Astrocyte (in vitro differentiated cells and primary cell): ENCODE results near the gene EML3. TPM values are rescaled to one million over a fixed set of nuclear protein-coding genes. Genes with fewer than 3 reads are reported as not detected.
A peak's percentile ranks its signal among the peaks of the same experiment; 100 is the strongest.

ENCODE experiments used
- DNase-seq: peaks from one replicate; pipeline ENCODE4 v3.0.0-alpha.2; 2010; ENCODE audit warnings: low read depth
- FAIRE-seq: peaks from 2 replicates; lab custom pipeline; 2011; peaks lifted over from hg19 to GRCh38; lab: Jason Lieb, UNC
- H2AFZ ChIP-seq: 2 replicates; pipeline ENCODE4 v1.6.0; 2012; ENCODE audit warnings: low read depth, low read length, inconsistent platforms
- H3K27ac ChIP-seq: 2 replicates; pipeline ENCODE4 v1.5.1; 2011; ENCODE audit warnings: low read depth, low read length, inconsistent platforms
- H3K27me3 ChIP-seq: 2 replicates; pipeline ENCODE4 v1.6.0; 2011; ENCODE audit warnings: low read length, inconsistent platforms; ENCODE audit not compliant: insufficient read depth
- H3K36me3 ChIP-seq: 2 replicates; pipeline ENCODE4 v1.5.1; 2011; ENCODE audit warnings: low read length, inconsistent platforms; ENCODE audit not compliant: insufficient read depth
- H3K4me1 ChIP-seq: 2 replicates; pipeline ENCODE4 v1.5.1; 2011; ENCODE audit warnings: low read length, inconsistent platforms; ENCODE audit not compliant: insufficient read depth
- H3K4me2 ChIP-seq: 2 replicates; pipeline ENCODE4 v1.6.0; 2012; ENCODE audit warnings: low read length, inconsistent platforms
- H3K4me3 ChIP-seq: 2 replicates; pipeline ENCODE4 v1.5.1; 2011; ENCODE audit warnings: low read depth, mild to moderate bottlenecking, low read length, inconsistent platforms; ENCODE audit not compliant: insufficient read depth
- H3K79me2 ChIP-seq: 2 replicates; pipeline ENCODE4 v1.6.0; 2012; ENCODE audit warnings: mild to moderate bottlenecking, low read length, inconsistent platforms; ENCODE audit not compliant: insufficient read depth
- H3K9ac ChIP-seq: 2 replicates; pipeline ENCODE4 v1.6.0; 2012; ENCODE audit warnings: mild to moderate bottlenecking, low read length, inconsistent platforms
- H3K9me3 ChIP-seq: 2 replicates; pipeline ENCODE4 v1.5.1; 2012; ENCODE audit warnings: low read depth, mild to moderate bottlenecking, low read length, inconsistent platforms; ENCODE audit not compliant: insufficient read depth
- H4K20me1 ChIP-seq: 2 replicates; pipeline ENCODE4 v1.6.0; 2012; ENCODE audit warnings: low read length, inconsistent platforms; ENCODE audit not compliant: insufficient read depth
- H3K27ac Mint-ChIP-seq: one replicate; pipeline ENCODE4 v1.8.0; 2021; ENCODE audit warnings: mild to moderate bottlenecking, mixed read lengths; ENCODE audit not compliant: unreplicated experiment
- H3K27me3 Mint-ChIP-seq: one replicate; pipeline ENCODE4 v1.8.0; 2021; ENCODE audit warnings: low read depth, mixed read lengths; ENCODE audit not compliant: unreplicated experiment
- H3K36me3 Mint-ChIP-seq: one replicate; pipeline ENCODE4 v1.8.0; 2021; ENCODE audit warnings: low read depth, mixed read lengths; ENCODE audit not compliant: unreplicated experiment
- H3K4me1 Mint-ChIP-seq: one replicate; pipeline ENCODE4 v1.8.0; 2021; ENCODE audit warnings: low read depth, mixed read lengths; ENCODE audit not compliant: unreplicated experiment
- H3K4me3 Mint-ChIP-seq: one replicate; pipeline ENCODE4 v1.8.0; 2021; ENCODE audit warnings: mild to moderate bottlenecking, moderate library complexity, mixed read lengths; ENCODE audit not compliant: unreplicated experiment
- H3K9me3 Mint-ChIP-seq: one replicate; pipeline ENCODE4 v1.8.0; 2021; ENCODE audit warnings: mild to moderate bottlenecking, mixed read lengths; ENCODE audit not compliant: unreplicated experiment
- EZH2 ChIP-seq: IDR thresholded peaks from 2 replicates; pipeline ENCODE4 v1.6.1; 2012; ENCODE audit warnings: mild to moderate bottlenecking, low read length, inconsistent platforms; ENCODE audit not compliant: insufficient read depth
- total RNA-seq: library from RNA; stranded (reverse); gene quantifications from 2 replicates; pipeline ENCODE4 v1.2.1, GENCODE V29; 2021
- TF ChIP-seq, protein P1 (sequence below): IDR thresholded peaks from 2 replicates; pipeline ENCODE4 v1.5.1; 2011; ENCODE audit warnings: low read depth, mild to moderate bottlenecking, inconsistent platforms, low read length, moderate library complexity; ENCODE audit not compliant: insufficient read depth

EML3 gene
- total RNA-seq, 1 donor from 2014 or later: 25.5 TPM

DNA sequence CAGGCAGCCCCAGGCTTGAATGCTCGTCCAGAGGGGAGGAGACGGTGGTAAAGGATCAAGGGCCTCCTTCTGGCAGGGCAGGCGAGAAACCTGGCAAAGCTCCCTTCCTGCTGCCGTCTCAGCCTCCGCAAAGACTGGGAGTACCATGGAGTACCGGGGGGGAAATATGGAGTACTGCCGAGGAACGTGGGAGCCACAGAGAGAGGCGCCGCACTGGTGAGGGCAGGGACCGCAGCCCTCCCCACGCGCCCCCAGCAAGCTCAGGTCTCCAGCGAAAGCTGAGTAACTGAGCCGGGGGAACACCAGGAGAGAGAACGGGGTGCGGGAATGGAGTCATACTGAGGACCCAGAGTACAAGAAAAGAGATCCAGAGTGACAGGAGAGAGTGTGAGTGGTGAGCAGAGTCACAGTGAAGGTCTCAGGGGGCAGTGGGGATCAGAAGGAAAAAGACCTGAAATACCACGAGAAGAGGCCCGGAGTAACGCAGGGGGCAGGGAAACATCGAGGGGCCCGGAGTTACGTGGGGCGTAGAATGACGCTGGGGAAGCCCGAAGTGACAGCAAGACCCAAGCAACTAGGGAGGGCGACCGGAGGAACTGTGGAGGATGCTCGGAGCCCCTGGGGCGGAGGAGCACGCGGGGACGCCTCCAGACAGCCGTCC is 740 bp downstream of the EML3 start:
- H3K4me2 ChIP-seq: peak overlapping the region; percentile 96
- Mint-ChIP-seq H3K4me3 (peak overlapping the region; percentile 98), H3K27ac (peak overlapping the region; percentile 89), H3K9me3 (no peaks in the 10 kb centered on the region), H3K27me3 (no peaks in the 10 kb centered on the region), H3K36me3 (peaks cover 13% of the 10 kb centered on the region), H3K4me1 (peaks cover 14% of the 10 kb centered on the region)
- H3K79me2 ChIP-seq: peaks cover 9% of the 10 kb centered on the region
- H3K9ac ChIP-seq: peak overlapping the region; percentile 87
- H3K9me3 ChIP-seq: no peaks in the 10 kb centered on the region
- TF ChIP-seq EZH2: no peak
- TF ChIP-seq, protein P1, sequence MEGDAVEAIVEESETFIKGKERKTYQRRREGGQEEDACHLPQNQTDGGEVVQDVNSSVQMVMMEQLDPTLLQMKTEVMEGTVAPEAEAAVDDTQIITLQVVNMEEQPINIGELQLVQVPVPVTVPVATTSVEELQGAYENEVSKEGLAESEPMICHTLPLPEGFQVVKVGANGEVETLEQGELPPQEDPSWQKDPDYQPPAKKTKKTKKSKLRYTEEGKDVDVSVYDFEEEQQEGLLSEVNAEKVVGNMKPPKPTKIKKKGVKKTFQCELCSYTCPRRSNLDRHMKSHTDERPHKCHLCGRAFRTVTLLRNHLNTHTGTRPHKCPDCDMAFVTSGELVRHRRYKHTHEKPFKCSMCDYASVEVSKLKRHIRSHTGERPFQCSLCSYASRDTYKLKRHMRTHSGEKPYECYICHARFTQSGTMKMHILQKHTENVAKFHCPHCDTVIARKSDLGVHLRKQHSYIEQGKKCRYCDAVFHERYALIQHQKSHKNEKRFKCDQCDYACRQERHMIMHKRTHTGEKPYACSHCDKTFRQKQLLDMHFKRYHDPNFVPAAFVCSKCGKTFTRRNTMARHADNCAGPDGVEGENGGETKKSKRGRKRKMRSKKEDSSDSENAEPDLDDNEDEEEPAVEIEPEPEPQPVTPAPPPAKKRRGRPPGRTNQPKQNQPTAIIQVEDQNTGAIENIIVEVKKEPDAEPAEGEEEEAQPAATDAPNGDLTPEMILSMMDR: no peak
- no peaks in the 10 kb centered on the region for H3K27me3 ChIP-seq
- FAIRE-seq (no peak), DNase-seq (peak; percentile 60)
- peak overlapping the region; percentile 56 for H3K27ac ChIP-seq
- H3K4me1 ChIP-seq: peaks cover 11% of the 10 kb centered on the region
- peak overlapping the region; percentile 63 for H2AFZ ChIP-seq
- peak overlapping the region; percentile 82 for H3K4me3 ChIP-seq
- H3K36me3 ChIP-seq: peaks cover 8% of the 10 kb centered on the region
- H4K20me1 ChIP-seq: peaks cover 6% of the 10 kb centered on the region

DNA sequence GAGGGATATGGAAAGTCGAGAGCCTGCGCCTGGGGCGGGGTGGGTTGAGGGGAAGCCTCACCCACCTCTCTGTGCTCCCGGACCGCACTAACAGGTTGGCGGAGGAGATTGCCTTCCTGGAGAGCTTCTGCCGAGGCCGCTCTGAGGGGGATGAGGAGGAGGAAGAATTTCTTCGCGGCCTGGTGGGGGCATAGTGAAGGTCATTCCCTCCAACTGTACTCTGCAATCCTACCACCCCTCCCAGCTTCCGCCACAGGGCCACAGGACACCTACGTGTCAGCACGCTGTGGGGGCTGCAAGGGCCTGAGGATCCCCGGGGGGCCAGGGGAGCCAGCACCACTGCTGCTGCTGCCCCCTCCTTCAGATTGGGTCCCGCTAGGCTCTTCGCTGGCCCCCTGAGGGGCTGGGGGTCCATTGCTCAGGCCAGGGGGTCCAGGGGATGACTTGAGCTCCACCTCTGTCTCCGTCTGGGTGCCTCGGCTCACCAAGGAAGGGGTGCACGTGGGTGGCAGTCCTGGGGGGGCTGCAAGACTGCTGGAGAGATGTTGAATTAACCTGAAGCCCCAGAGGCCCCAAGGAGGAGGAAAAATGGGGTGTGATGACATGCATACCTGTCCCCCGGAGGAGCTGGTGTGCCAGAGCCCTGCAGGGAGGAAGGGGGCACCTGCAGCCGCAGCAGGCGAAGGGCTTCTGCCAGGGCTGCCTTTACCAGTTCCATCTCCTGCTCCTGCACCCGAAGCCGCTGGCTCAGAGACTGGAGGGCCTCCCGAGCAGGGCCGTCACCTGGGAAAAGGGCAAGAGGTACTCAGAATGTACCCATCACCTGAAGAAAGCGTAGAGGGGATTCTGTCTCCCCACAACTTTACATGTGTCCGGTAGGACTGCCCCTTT is 1.5 kb downstream of the EML3 start:
- FAIRE-seq: no peak
- H3K79me2 ChIP-seq: peaks cover 9% of the 10 kb centered on the region
- peak overlapping the region; percentile 98 for H3K4me3 Mint-ChIP-seq
- H3K4me2 ChIP-seq: peak overlapping the region; percentile 96
- DNase-seq: no peak
- no peaks in the 10 kb centered on the region for H3K9me3 ChIP-seq
- H3K27me3 Mint-ChIP-seq: no peaks in the 10 kb centered on the region
- peak overlapping the region; percentile 89 for H3K27ac Mint-ChIP-seq
- peaks cover 8% of the 10 kb centered on the region for H3K36me3 ChIP-seq
- peak overlapping the region; percentile 63 for H2AFZ ChIP-seq
- TF ChIP-seq, protein P1: no peak
- no peak for TF ChIP-seq EZH2
- peak overlapping the region; percentile 87 for H3K9ac ChIP-seq
- H4K20me1 ChIP-seq: peaks cover 6% of the 10 kb centered on the region
- H3K27ac ChIP-seq: no peak overlapping the region
- peaks cover 14% of the 10 kb centered on the region for H3K4me1 Mint-ChIP-seq
- H3K36me3 Mint-ChIP-seq: peaks cover 15% of the 10 kb centered on the region
- peaks cover 11% of the 10 kb centered on the region for H3K4me1 ChIP-seq
- no peaks in the 10 kb centered on the region for H3K27me3 ChIP-seq
- H3K9me3 Mint-ChIP-seq: no peaks in the 10 kb centered on the region
- peak overlapping the region; percentile 82 for H3K4me3 ChIP-seq
